HG02610 (cell line): ENCODE results near the gene PPRC1.

ENCODE experiments used
- ATAC-seq: cut with Tn5 transposase; IDR thresholded peaks from one replicate; pipeline ENCODE4 v1.9.1; 2021; ENCODE audit warnings: mild to moderate bottlenecking, moderate library complexity; ENCODE audit not compliant: unreplicated experiment

Gene PPRC1, protein sequence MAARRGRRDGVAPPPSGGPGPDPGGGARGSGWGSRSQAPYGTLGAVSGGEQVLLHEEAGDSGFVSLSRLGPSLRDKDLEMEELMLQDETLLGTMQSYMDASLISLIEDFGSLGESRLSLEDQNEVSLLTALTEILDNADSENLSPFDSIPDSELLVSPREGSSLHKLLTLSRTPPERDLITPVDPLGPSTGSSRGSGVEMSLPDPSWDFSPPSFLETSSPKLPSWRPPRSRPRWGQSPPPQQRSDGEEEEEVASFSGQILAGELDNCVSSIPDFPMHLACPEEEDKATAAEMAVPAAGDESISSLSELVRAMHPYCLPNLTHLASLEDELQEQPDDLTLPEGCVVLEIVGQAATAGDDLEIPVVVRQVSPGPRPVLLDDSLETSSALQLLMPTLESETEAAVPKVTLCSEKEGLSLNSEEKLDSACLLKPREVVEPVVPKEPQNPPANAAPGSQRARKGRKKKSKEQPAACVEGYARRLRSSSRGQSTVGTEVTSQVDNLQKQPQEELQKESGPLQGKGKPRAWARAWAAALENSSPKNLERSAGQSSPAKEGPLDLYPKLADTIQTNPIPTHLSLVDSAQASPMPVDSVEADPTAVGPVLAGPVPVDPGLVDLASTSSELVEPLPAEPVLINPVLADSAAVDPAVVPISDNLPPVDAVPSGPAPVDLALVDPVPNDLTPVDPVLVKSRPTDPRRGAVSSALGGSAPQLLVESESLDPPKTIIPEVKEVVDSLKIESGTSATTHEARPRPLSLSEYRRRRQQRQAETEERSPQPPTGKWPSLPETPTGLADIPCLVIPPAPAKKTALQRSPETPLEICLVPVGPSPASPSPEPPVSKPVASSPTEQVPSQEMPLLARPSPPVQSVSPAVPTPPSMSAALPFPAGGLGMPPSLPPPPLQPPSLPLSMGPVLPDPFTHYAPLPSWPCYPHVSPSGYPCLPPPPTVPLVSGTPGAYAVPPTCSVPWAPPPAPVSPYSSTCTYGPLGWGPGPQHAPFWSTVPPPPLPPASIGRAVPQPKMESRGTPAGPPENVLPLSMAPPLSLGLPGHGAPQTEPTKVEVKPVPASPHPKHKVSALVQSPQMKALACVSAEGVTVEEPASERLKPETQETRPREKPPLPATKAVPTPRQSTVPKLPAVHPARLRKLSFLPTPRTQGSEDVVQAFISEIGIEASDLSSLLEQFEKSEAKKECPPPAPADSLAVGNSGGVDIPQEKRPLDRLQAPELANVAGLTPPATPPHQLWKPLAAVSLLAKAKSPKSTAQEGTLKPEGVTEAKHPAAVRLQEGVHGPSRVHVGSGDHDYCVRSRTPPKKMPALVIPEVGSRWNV (N-terminal part only)

GRCh38 chr10:102132563-102133372, at the start of gene PPRC1:
Gene PPRC1 (plus strand): TSS chr10:102133040. CDS start chr10:102133069, 29 bp downstream.
- peak; percentile 96 for ATAC-seq

GRCh38 chr10:102083541-102083940, 49.3 kb upstream of the PPRC1 start:
- no peak for ATAC-seq

DNA sequence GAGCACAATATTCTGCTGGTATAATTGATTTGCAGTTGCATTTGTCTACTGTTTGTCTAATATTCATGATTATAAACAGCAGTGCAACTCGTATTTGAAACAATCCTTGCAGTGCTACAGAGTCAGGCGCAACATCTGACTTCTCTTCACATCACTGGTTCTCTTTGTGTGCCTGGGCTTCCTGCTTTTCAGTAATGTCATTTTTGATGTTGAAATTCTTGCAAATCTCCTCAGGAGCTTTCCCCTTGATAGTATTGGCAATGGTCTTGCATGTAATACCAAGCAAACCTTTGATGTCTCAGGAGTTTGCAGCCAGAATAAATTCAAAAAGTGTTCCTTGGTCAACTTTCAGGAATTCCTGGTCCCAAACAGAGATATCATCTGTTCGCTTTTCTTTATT, 47.5 kb upstream of the PPRC1 start:
- ATAC-seq, result no peak

DNA sequence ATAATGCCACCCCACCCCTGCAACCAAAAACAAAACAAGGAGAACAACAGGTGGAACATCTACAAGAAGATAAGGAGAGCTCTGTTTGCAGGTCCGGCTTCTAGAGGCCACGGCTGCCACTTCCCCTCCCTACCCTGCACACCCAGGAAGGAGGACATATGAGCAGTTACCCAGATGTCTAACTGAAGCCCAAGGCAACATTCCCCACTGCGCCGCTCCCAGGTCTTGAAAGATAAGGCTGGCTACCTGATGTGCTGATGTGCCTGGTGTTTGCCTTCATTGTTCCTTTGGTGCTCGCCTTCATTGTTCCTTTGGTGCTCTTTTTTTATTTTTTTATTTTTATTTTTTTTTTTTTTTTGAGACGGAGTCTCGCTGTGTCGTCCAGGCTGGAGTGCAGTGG, 46.6 kb upstream of the PPRC1 start:
- no peak for ATAC-seq

DNA sequence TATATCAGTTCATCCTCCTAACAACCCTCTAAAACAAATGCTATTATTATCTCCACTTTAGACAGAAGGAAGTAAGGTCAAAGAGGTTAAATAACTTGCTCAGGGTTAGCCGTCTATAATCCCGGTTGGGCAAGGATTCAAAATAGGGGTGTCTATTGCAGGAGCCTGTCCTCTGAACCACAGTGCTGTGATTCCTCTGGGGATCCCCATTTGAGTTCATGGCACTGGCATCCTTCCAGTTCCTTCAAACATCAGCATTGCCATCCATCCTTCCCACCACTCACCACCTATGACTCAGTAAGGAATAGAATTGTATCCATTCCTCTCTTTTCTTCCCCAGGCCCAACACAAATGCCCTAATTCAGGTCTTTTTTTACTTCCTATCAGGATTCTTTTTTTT, 42.1 kb upstream of the PPRC1 start:
- ATAC-seq, result no peak

DNA sequence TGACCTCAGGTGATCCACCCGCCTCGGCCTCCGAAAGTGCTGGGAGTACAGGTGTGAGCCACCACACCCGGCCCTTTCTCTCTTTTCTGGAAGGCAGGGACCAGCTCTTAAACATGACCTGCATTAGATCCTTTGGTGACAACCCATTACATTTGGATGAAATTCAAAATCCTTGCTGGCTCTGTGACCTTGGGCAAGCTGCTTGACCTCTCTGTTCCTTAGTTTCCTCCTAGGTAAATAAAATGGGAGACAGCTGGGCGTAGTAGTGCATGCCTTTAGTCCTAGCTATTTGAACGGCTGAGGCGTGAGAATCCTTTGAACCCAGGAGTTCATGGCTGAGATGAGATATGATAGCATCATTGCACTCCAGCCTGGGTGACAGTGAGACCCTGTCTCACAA, 36.4 kb upstream of the PPRC1 start:
- ATAC-seq, result no peak

DNA sequence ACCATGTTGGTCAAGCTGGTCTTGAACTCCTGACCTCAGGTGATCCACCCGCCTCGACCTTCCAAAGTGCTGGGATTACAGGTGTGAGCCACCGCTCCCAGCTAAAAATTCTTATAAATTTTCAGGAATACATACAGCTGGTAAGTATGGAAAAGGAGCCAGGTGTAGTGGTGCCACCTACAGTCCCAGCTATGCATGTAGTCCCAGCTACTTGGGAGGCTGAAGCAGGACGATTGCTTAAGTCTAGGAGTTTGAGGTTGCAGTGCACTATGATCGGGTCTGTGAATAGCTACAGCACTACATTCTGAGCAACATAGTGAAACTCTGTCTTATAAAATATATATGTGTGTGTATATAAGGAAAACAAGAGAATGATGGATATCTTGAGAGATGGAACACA, 31.7 kb upstream of the PPRC1 start:
- ATAC-seq, result no peak

GRCh38 chr10:102102421-102102820, 30.4 kb upstream of the PPRC1 start:
- ATAC-seq, result no peak

DNA sequence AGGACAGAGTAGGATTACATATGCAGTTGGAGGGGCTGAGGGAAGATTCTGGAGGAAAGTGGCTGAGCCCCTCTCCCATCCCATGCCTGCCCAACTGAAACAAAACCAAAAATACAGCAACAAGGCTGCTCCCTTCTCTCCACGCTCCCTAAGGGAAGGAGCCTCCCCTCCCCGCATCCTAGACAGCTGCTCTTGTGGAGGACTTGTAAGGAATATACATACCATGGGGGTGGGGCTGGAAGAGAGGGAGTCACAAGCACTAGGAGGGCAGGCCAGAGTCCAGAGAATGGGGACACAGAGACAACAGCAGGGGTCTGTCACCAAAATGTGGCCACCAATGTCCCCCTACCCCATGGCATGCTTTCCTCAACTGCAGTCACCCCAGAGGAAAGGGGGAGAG, 25.8 kb upstream of the PPRC1 start:
- ATAC-seq, result no peak

DNA sequence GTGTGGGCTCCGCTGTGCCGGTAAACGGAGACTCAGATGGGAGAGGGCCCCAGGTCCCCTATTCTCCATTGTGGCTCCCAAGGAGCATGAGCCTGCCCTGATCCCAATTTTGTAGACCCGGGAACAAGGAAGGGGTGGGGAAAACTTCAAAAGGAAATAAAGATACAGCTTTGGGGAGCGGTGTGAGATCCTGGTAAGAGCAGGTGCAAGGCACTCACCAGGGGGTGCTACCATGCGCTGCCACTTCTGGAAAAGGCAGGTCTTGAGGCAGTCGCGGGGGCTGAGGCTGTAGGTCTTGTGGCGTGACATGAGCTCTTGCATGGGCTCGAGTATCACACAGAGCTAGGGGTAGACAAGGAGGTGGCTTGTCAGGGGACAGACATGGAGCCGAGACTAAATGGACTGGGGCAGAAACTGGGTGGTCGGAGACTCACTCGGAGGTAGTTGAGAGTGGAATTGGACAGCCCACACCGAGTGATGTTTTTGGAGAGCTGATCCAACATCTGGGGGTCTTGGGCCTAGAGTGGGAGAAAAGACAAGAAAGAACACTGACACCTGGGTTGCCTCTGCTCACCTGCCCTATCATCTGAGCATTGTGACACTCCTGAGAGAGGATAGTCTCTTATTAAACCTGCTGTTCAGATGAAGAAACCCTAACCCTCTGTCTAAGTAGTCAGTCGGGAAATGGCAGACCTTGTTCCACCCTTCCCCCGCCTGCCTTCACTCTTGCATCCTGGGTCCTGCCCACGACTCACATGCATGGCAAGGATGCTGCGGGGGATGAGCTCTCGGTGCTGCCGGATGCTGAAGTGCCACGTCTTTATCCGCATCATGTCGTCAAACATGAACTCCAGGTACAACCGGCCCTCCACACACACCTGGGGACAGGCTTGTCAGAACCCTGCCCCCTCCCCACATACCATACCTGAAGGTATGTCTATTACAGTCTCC, 23.4 kb upstream of the PPRC1 start:
- ATAC-seq, result no peak

- ATAC-seq, result no peak
Observed at GRCh38 chr10:102111276-102111675, 21.6 kb upstream of the PPRC1 start.

DNA sequence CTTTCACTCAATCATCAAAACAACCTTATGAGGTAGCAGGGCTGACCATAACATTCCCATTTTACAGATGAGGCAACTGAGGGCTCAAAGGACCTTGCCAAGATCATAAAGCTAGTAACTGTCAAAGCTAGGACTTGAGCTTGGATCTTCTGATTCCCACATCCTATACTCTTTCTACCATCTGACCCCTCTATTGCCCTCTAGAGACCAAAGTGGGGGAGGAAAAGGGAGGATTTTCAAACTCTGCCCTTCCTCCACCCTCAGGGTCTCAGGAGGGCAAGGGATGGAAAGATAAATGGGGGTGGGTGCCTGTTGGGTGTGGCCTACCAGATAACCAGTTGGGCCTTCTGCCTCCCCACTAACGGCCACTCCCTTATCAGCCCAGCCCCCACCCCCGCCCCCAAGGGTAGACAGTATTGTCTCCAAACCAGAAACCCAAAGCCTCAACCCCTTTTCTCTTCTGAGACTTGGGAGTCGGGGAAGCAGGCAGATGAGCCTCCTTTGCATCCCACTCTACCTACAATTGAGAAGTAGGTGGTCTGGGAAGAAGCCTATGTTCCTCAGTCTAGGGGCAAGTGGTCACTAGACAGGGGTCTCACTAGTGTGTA, 20.5 kb upstream of the PPRC1 start:
- no peak for ATAC-seq

GRCh38 chr10:102113261-102113955, 19.4 kb upstream of the PPRC1 start:
- ATAC-seq, result no peak

DNA sequence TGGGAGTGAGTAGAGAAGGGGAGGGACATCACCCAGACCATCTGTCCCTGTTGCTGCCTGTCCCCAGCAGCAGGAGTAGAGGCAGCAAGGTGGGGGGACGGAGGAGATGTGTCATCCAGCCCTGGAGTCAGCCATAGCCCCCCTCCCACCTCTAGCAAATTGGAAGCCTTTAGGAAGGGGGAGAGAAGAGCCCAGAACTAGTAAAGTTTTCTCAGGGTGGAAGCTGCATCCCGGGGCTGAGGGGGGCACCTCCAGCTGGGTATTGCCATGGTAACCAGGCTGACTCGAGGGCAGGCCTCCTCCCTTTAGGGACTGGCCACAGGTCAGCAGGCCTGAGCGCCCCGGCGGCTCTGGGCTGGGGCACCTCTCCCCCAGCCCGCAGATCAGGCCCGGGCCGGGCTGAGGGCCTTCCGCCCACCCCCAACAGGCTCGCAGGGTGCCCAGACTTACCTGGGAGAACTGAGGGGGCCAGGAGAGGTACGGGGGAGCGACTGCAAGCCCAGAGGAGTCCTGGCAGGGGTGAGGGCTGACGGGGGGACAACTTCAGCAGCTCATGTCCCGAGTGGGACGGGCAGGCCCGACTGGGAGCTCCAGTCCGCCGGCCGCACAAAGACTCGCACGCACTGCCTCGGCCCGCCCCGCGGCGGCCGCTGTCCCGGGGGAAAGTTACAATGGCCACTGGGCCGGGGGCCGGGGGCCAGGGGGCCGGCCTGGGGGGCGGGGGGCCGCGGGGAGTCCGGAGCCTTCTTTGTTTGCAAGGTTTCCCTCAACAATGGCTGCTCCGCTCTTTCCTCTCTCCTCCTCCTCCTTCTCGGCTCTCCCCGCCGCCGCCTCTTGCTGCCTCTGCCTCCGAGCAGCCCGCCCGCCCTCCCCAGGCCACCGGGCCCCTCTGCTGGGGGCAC, 18.6 kb upstream of the PPRC1 start:
- ATAC-seq, result peak; percentile 16

- peak; percentile 75 for ATAC-seq
Observed at GRCh38 chr10:102114861-102115618, 17.8 kb upstream of the PPRC1 start.

DNA sequence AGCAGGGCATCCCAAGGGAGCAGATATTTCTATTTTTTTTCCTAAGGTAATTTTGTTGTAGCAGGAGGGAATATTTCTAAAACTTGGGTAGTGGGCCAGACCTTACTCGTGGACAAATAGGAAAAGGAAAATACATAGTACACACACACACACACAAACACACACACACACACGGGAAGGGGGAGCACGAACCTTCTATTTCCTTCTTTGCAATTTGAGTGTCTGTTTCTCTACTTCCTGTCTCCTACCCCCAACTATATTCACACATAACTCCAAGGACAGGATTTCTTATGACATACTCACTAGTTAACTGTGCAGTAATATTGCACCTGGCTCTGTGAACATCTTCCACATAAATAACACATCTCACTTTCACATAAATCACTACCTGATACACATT, 17.1 kb upstream of the PPRC1 start:
- no peak for ATAC-seq
